ENCODE results near the gene MIGA1.

The MIGA1 gene

DNA sequence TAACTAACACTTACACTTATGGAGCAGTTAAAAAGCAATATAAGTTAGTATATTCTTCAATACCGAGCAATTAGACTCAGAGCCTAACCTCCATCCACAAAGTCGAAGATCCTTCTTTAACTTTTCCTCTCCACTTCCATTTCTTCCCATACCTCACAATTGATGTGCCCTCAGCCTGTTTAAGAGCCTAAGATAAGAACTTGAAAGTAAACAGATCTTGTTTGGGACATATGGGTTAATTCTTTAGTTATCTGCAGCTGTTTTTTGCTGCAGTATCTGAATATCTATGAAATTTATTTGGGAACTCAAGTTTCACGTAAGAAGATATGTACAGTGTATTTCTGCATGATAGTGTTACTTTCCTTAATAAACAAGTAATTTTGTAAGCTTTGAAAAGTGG, 51.5 kb downstream of the MIGA1 start:
- Histone ChIP-seq H3K27ac (replicated peaks; ENCODE audit: low read length) (no peak overlapping the region), H3K4me3 (ENCODE audit: low read length in 2 of 2) (no peak overlapping the region), H3K79me1 (ENCODE audit: low read depth, low read length) (no peaks in the 10 kb centered on the region), H2BK5ac (ENCODE audit: low read length) (no peak overlapping the region), H3K4me1 (ENCODE audit: control insufficient read depth in 2 of 2, insufficient read depth in 1 of 2, low read depth in 1 of 2, low read length in 2 of 2) (peaks cover 0 to 5% of the 10 kb centered on the region in 2 donors), H3K27me3 (ENCODE audit: control insufficient read depth in 3 of 3, insufficient read depth in 3 of 3, low read depth in 1 of 3, low read length in 3 of 3) (no peaks in the 10 kb centered on the region), H3K23ac (ENCODE audit: low read depth, low read length, poor library complexity) (no peak overlapping the region), H3K18ac (ENCODE audit: low read length) (no peak overlapping the region), H2BK120ac (ENCODE audit: low read depth, low read length) (no peak overlapping the region), H4K91ac (ENCODE audit: low read depth, low read length, poor library complexity) (no peak overlapping the region), H2BK12ac (ENCODE audit: low read length) (no peak overlapping the region), H3K14ac (ENCODE audit: low read length) (no peak overlapping the region), H3K36me3 (replicated peaks in 1 of 2; ENCODE audit: control insufficient read depth in 2 of 2, insufficient read depth in 2 of 2, low read length in 2 of 2) (peaks cover 0 to 13% of the 10 kb centered on the region in 2 donors), H2BK15ac (ENCODE audit: low read length) (no peak overlapping the region), H3K4me2 (ENCODE audit: insufficient read depth, low read length, poor library complexity, severe bottlenecking) (no peak overlapping the region), H3K9ac (ENCODE audit: low read depth, low read length, poor library complexity) (no peak overlapping the region), H4K8ac (ENCODE audit: low read depth, low read length) (no peak overlapping the region), H2AFZ (ENCODE audit: low read length) (no peak overlapping the region), H3K4ac (ENCODE audit: low read length) (no peak overlapping the region), H3K9me3 (replicated peaks in 1 of 2; ENCODE audit: control insufficient read depth in 2 of 2, insufficient read depth in 1 of 2, low read depth in 1 of 2, low read length in 2 of 2) (no peaks in the 10 kb centered on the region), H2AK5ac (ENCODE audit: low read depth, low read length) (no peak overlapping the region)
- WGBS, 2 donors (ENCODE audit: extremely low coverage in 2 of 2, insufficient read length in 2 of 2, insufficient replicate concordance in 1 of 2): 100% methylated on average over 1 of the region's 3 CpGs; no CpG with 5 or more reads in 1 of the 2 donors
- no peak for DNase-seq (ENCODE audit: low spot score)

DNA sequence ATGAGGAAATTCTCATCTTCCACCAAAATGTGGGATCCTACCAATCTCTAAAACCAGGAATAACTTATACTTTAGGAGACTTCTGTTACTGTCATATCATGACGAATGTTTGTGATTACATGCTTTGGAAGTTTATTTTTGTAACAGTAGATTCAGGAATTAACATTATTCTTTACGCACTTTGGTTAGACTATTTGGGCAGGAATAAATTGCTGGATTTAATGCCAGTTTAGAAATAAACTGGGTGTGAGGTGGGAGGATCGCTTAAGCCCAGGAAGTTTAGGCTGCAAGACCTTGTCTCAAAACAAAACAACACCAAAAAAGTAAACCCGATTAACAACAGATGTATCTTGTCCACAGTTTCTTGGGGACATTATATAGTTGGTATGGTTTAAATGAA, 52.1 kb downstream of the MIGA1 start:
- Histone ChIP-seq H3K23ac (ENCODE audit: low read depth, low read length, poor library complexity) (no peak overlapping the region), H3K14ac (ENCODE audit: low read length) (no peak overlapping the region), H4K8ac (ENCODE audit: low read depth, low read length) (no peak overlapping the region), H2BK5ac (ENCODE audit: low read length) (no peak overlapping the region), H2BK15ac (ENCODE audit: low read length) (no peak overlapping the region), H2AFZ (ENCODE audit: low read length) (no peak overlapping the region), H3K4me1 (ENCODE audit: control insufficient read depth in 2 of 2, insufficient read depth in 1 of 2, low read depth in 1 of 2, low read length in 2 of 2) (peaks cover 0 to 5% of the 10 kb centered on the region in 2 donors), H3K27ac (replicated peaks; ENCODE audit: low read length) (no peak overlapping the region), H2AK5ac (ENCODE audit: low read depth, low read length) (no peak overlapping the region), H3K18ac (ENCODE audit: low read length) (no peak overlapping the region), H2BK120ac (ENCODE audit: low read depth, low read length) (no peak overlapping the region), H2BK12ac (ENCODE audit: low read length) (no peak overlapping the region), H3K9ac (ENCODE audit: low read depth, low read length, poor library complexity) (no peak overlapping the region), H3K27me3 (ENCODE audit: control insufficient read depth in 3 of 3, insufficient read depth in 3 of 3, low read depth in 1 of 3, low read length in 3 of 3) (no peaks in the 10 kb centered on the region), H3K4me3 (ENCODE audit: low read length in 2 of 2) (no peak overlapping the region), H3K4ac (ENCODE audit: low read length) (no peak overlapping the region), H3K4me2 (ENCODE audit: insufficient read depth, low read length, poor library complexity, severe bottlenecking) (no peak overlapping the region), H3K9me3 (replicated peaks in 1 of 2; ENCODE audit: control insufficient read depth in 2 of 2, insufficient read depth in 1 of 2, low read depth in 1 of 2, low read length in 2 of 2) (no peaks in the 10 kb centered on the region), H3K36me3 (replicated peaks in 1 of 2; ENCODE audit: control insufficient read depth in 2 of 2, insufficient read depth in 2 of 2, low read length in 2 of 2) (peaks cover 0 to 13% of the 10 kb centered on the region in 2 donors), H4K91ac (ENCODE audit: low read depth, low read length, poor library complexity) (no peak overlapping the region), H3K79me1 (ENCODE audit: low read depth, low read length) (no peaks in the 10 kb centered on the region)
- DNase-seq (ENCODE audit: low spot score): no peak
- no CpG with 5 or more reads among the region's 4 CpGs for WGBS, 2 donors (ENCODE audit: extremely low coverage in 2 of 2, insufficient read length in 2 of 2, insufficient replicate concordance in 1 of 2)

GRCh38 chr1:77831976-77832711, 52.7 kb downstream of the MIGA1 start:
- DNase-seq (ENCODE audit: low spot score): no peak
- Histone ChIP-seq H3K9ac (ENCODE audit: low read depth, low read length, poor library complexity) (no peak overlapping the region), H4K91ac (ENCODE audit: low read depth, low read length, poor library complexity) (no peak overlapping the region), H2AFZ (ENCODE audit: low read length) (no peak overlapping the region), H4K8ac (ENCODE audit: low read depth, low read length) (no peak overlapping the region), H3K23ac (ENCODE audit: low read depth, low read length, poor library complexity) (no peak overlapping the region), H2BK15ac (ENCODE audit: low read length) (no peak overlapping the region), H3K4me2 (ENCODE audit: insufficient read depth, low read length, poor library complexity, severe bottlenecking) (no peak overlapping the region), H3K4me1 (ENCODE audit: control insufficient read depth in 2 of 2, insufficient read depth in 1 of 2, low read depth in 1 of 2, low read length in 2 of 2) (peaks cover 0 to 5% of the 10 kb centered on the region in 2 donors), H3K4me3 (ENCODE audit: low read length in 2 of 2) (no peak overlapping the region), H3K9me3 (replicated peaks in 1 of 2; ENCODE audit: control insufficient read depth in 2 of 2, insufficient read depth in 1 of 2, low read depth in 1 of 2, low read length in 2 of 2) (no peaks in the 10 kb centered on the region), H2BK120ac (ENCODE audit: low read depth, low read length) (no peak overlapping the region), H3K36me3 (replicated peaks in 1 of 2; ENCODE audit: control insufficient read depth in 2 of 2, insufficient read depth in 2 of 2, low read length in 2 of 2) (peaks cover 0 to 13% of the 10 kb centered on the region in 2 donors), H3K27ac (replicated peaks; ENCODE audit: low read length) (no peak overlapping the region), H3K79me1 (ENCODE audit: low read depth, low read length) (no peaks in the 10 kb centered on the region), H2BK12ac (ENCODE audit: low read length) (no peak overlapping the region), H3K18ac (ENCODE audit: low read length) (no peak overlapping the region), H2BK5ac (ENCODE audit: low read length) (no peak overlapping the region), H3K14ac (ENCODE audit: low read length) (no peak overlapping the region), H3K27me3 (ENCODE audit: control insufficient read depth in 3 of 3, insufficient read depth in 3 of 3, low read depth in 1 of 3, low read length in 3 of 3) (no peaks in the 10 kb centered on the region), H3K4ac (ENCODE audit: low read length) (no peak overlapping the region), H2AK5ac (ENCODE audit: low read depth, low read length) (no peak overlapping the region)
- no CpG with 5 or more reads among the region's 2 CpGs for WGBS, 2 donors (ENCODE audit: extremely low coverage in 2 of 2, insufficient read length in 2 of 2, insufficient replicate concordance in 1 of 2)

GRCh38 chr1:77832901-77833300, 53.5 kb downstream of the MIGA1 start:
- no peak overlapping the region for H2BK5ac ChIP-seq (ENCODE audit: low read length)
- no peak overlapping the region for H3K27ac ChIP-seq (replicated peaks; ENCODE audit: low read length)
- H4K8ac ChIP-seq (ENCODE audit: low read depth, low read length): no peak overlapping the region
- no peak overlapping the region for H2BK120ac ChIP-seq (ENCODE audit: low read depth, low read length)
- no peak overlapping the region for H3K18ac ChIP-seq (ENCODE audit: low read length)
- H2AFZ ChIP-seq (ENCODE audit: low read length): no peak overlapping the region
- H4K91ac ChIP-seq (ENCODE audit: low read depth, low read length, poor library complexity): no peak overlapping the region
- H3K9me3 ChIP-seq (replicated peaks in 1 of 2; ENCODE audit: control insufficient read depth in 2 of 2, insufficient read depth in 1 of 2, low read depth in 1 of 2, low read length in 2 of 2): no peaks in the 10 kb centered on the region
- H3K36me3 ChIP-seq (replicated peaks in 1 of 2; ENCODE audit: control insufficient read depth in 2 of 2, insufficient read depth in 2 of 2, low read length in 2 of 2): peaks cover 0 to 12% of the 10 kb centered on the region in 2 donors
- H3K27me3 ChIP-seq (ENCODE audit: control insufficient read depth in 3 of 3, insufficient read depth in 3 of 3, low read depth in 1 of 3, low read length in 3 of 3): no peaks in the 10 kb centered on the region
- H3K23ac ChIP-seq (ENCODE audit: low read depth, low read length, poor library complexity): no peak overlapping the region
- no peak overlapping the region for H3K4me2 ChIP-seq (ENCODE audit: insufficient read depth, low read length, poor library complexity, severe bottlenecking)
- DNase-seq (ENCODE audit: low spot score): no peak
- H3K4me3 ChIP-seq (ENCODE audit: low read length in 2 of 2): no peak overlapping the region
- no peak overlapping the region for H2BK12ac ChIP-seq (ENCODE audit: low read length)
- no peak overlapping the region for H2AK5ac ChIP-seq (ENCODE audit: low read depth, low read length)
- H3K4me1 ChIP-seq (ENCODE audit: control insufficient read depth in 2 of 2, insufficient read depth in 1 of 2, low read depth in 1 of 2, low read length in 2 of 2): peaks cover 0 to 5% of the 10 kb centered on the region in 2 donors
- H2BK15ac ChIP-seq (ENCODE audit: low read length): no peak overlapping the region
- H3K9ac ChIP-seq (ENCODE audit: low read depth, low read length, poor library complexity): no peak overlapping the region
- no peak overlapping the region for H3K4ac ChIP-seq (ENCODE audit: low read length)
- no peaks in the 10 kb centered on the region for H3K79me1 ChIP-seq (ENCODE audit: low read depth, low read length)
- no peak overlapping the region for H3K14ac ChIP-seq (ENCODE audit: low read length)
